Kidney epithelial cell (primary cell): ENCODE results near the gene SDHAF1. TPM values are rescaled to one million over a fixed set of nuclear protein-coding genes. Genes with fewer than 3 reads are reported as not detected.
"Not testable (repeated sequence)": the region's sequence is repeated elsewhere in the genome, so short reads cannot be mapped to it uniquely, and the experiment has no call there.

Source experiments
- DNase-seq: peaks from one replicate; pipeline ENCODE4 v3.0.0-alpha.2; 2010; ENCODE audit warnings: low read depth
- H3K27me3 ChIP-seq: 2 replicates; pipeline ENCODE4 v1.6.0; 2011; ENCODE audit warnings: low read length; ENCODE audit not compliant: control insufficient read depth, insufficient read depth
- H3K36me3 ChIP-seq: 2 replicates; pipeline ENCODE4 v1.5.1; 2011; ENCODE audit warnings: low read length; ENCODE audit not compliant: control insufficient read depth, insufficient read depth
- H3K4me3 ChIP-seq: 2 replicates; pipeline ENCODE4 v1.5.1; 2011; ENCODE audit warnings: low read depth, mild to moderate bottlenecking, control low read depth, low read length
- CTCF ChIP-seq: IDR thresholded peaks from 2 replicates; pipeline ENCODE4 v1.5.1; 2011; ENCODE audit warnings: mild to moderate bottlenecking, moderate library complexity, low read length, control low read depth, inconsistent platforms; ENCODE audit not compliant: insufficient read depth, poor library complexity, severe bottlenecking
- total RNA-seq: library from RNA; depleted of rRNA; stranded (reverse); fragments of >200 nt; gene quantifications from 2 replicates; pipeline ENCODE4 v1.2.3, GENCODE V29; 2015

Gene SDHAF1
- total RNA-seq, result 47.4 and 49.5 TPM in 2 replicates

- TF ChIP-seq CTCF, result no peak
- peak within 1 kb of the TSS; percentile 80 for H3K4me3 ChIP-seq
Measured at GRCh38 chr19:35995048-35995993, at the start of gene SDHAF1. Gene SDHAF1 (plus strand): TSS chr19:35995188. CDS start chr19:35995275, 87 bp downstream.

GRCh38 chr19:35946203-35946602 is 48.8 kb upstream of the SDHAF1 start:
- H3K36me3 ChIP-seq, result no peaks in the 10 kb centered on the region
- H3K27me3 ChIP-seq, result no peaks in the 10 kb centered on the region
- no peak overlapping the region for H3K4me3 ChIP-seq
- no peak for TF ChIP-seq CTCF
- DNase-seq, result no peak

More at GRCh38 chr19:35995048-35995993, at the start of gene SDHAF1:
- H3K27me3 ChIP-seq, result no peaks in the 10 kb centered on the region
- peak; percentile 54 for DNase-seq
- H3K36me3 ChIP-seq, result no peaks in the 10 kb centered on the region

- no peaks in the 10 kb centered on the region for H3K27me3 ChIP-seq
- no peak overlapping the region for H3K4me3 ChIP-seq
- TF ChIP-seq CTCF, result no peak
- H3K36me3 ChIP-seq, result no peaks in the 10 kb centered on the region
- DNase-seq, result no peak
Measured at GRCh38 chr19:35949131-35949530, 45.9 kb upstream of the SDHAF1 start.

GRCh38 chr19:35955881-35956634 is 38.9 kb upstream of the SDHAF1 start:
- Histone ChIP-seq H3K36me3 (no peaks in the 10 kb centered on the region), H3K27me3 (peaks cover 31% of the 10 kb centered on the region), H3K4me3 (no peak overlapping the region)
- DNase-seq, result no peak
- TF ChIP-seq CTCF, result no peak

- H3K27me3 ChIP-seq, result peaks cover 31% of the 10 kb centered on the region
- DNase-seq, H3K4me3 ChIP-seq, H3K36me3 ChIP-seq: not testable (repeated sequence)
Measured at GRCh38 chr19:35957411-35957810, 37.6 kb upstream of the SDHAF1 start.

GRCh38 chr19:35958660-35959039 is 36.3 kb upstream of the SDHAF1 start:
- Histone ChIP-seq H3K4me3 (no peak overlapping the region), H3K27me3 (peaks cover 31% of the 10 kb centered on the region), H3K36me3 (no peaks in the 10 kb centered on the region)
- TF ChIP-seq CTCF, result no peak
- DNase-seq, result no peak
